Prostate gland (tissue), 2 donors: ENCODE results near the gene LIN28A. TPM values are rescaled to one million over a fixed set of nuclear protein-coding genes. Genes with fewer than 3 reads are reported as not detected.

Experiments used
- DNase-seq: peaks from one replicate; pipeline ENCODE4 v3.0.0-alpha.2; 2019; ENCODE audit warnings: low spot score
- H3K27ac ChIP-seq, 2 donors: fragments of 200-600 bp; sonication (generic); 2 replicates each; pipeline ENCODE4 v1.5.1; 2017 to 2019
- H3K27me3 ChIP-seq: fragments of 200-600 bp; sonication (generic); replicated peaks from 2 replicates; pipeline ENCODE4 v1.5.1; 2019; ENCODE audit not compliant: insufficient read depth
- H3K36me3 ChIP-seq, 2 donors: fragments of 200-600 bp; sonication (generic); 1 replicate in 1 of 2; 2 replicates in 1 of 2; pipeline versions ENCODE4 v1.5.1 to v1.8.1; 2017 to 2019
- H3K4me1 ChIP-seq: fragments of 200-600 bp; sonication (generic); replicated peaks from 2 replicates; pipeline ENCODE4 v1.5.1; 2019
- H3K4me3 ChIP-seq, 2 donors: fragments of 200-600 bp; sonication (generic); 2 replicates each; pipeline ENCODE4 v1.5.1; 2017 to 2019
- H3K9me3 ChIP-seq: fragments of 200-600 bp; sonication (generic); 2 replicates; pipeline ENCODE4 v1.5.1; 2017
- CTCF ChIP-seq, 4 experiments: fragments of 200-600 bp in 2 of 4; fragments of 450-650 bp in 2 of 4; sonication (generic) in 2 of 4; IDR thresholded peaks; 1 replicate in 3 of 4; 2 replicates in 1 of 4; pipeline ENCODE4 v1.5.1; 2016 to 2019; ENCODE audit warnings: antibody characterized with exemption in 4 of 4, mild to moderate bottlenecking in 2 of 4, moderate library complexity in 2 of 4
- POLR2A ChIP-seq: fragments of 450-650 bp; IDR thresholded peaks from one replicate; pipeline ENCODE4 v1.6.1; 2016; ENCODE audit warnings: antibody characterized with exemption, mild to moderate bottlenecking
- POLR2AphosphoS5 ChIP-seq: sonication (generic); formaldehyde crosslinking; IDR thresholded peaks from one replicate; pipeline ENCODE4 v1.6.1; 2017; ENCODE audit warnings: antibody characterized with exemption
- WGBS: methylation state at CpG from one replicate; pipeline ENCODE4 v1.1.5; 2018; 5-methylcytosine and 5-hydroxymethylcytosine counted together
- intact Hi-C: fragments of 100-400 bp; cut with DNase I; formaldehyde crosslinking; loops from one replicate; pipeline ENCODE4 v1.14.2; 2022
- total RNA-seq, 2 donors: library from RNA; depleted of rRNA; stranded (reverse); fragments of >200 nt; gene quantifications; one replicate each; pipeline ENCODE4 v1.1.0, GENCODE V29; 2016

LIN28A gene
- total RNA-seq, 2 donors from 2014 or later: 0.17 TPM; not detected in 1

GRCh38 chr1:26431979-26432695 is 21.5 kb downstream of the LIN28A start, which contains the start of gene DHDDS:
Gene DHDDS, plus strand, starts transcription at chr1:26432321. Its CDS starts 625 bp downstream, at chr1:26432946.
- peak; percentile 96 for DNase-seq
- intact Hi-C loops: loop anchor here (5.0 kb wide), 1 partner anchor 40 kb away; the partner anchor contains the start of gene HMGN2
- Histone ChIP-seq H3K9me3 (no peaks in the 10 kb centered on the region), H3K4me1 (peaks cover 6% of the 10 kb centered on the region), H3K27ac (peak within 1 kb of the TSS; percentile 66 to 75), H3K4me3 (peak within 1 kb of the TSS; percentile 50 to 52), H3K36me3 (no peaks in the 10 kb centered on the region), H3K27me3 (no peaks in the 10 kb centered on the region)
- TF ChIP-seq POLR2AphosphoS5: peak; percentile 100
- peak in 2 of 4 experiments; percentile 8 to 34 for TF ChIP-seq CTCF (IDR thresholded peaks at IDR 0.05)
- peak; percentile 76 for TF ChIP-seq POLR2A
- under 1% methylated on average over 44 of the region's 45 CpGs for WGBS

- TF ChIP-seq POLR2AphosphoS5 (no peak), CTCF (IDR thresholded peaks at IDR 0.05) (no peak), POLR2A (no peak)
- DNase-seq: no peak
- Histone ChIP-seq H3K9me3 (no peaks in the 10 kb centered on the region), H3K4me1 (peaks cover 6% of the 10 kb centered on the region), H3K27ac (peak overlapping the region in 1 of 2 donors; percentile 75), H3K27me3 (no peaks in the 10 kb centered on the region), H3K4me3 (peak overlapping the region; percentile 50 to 52), H3K36me3 (no peaks in the 10 kb centered on the region)
- intact Hi-C loops: loop anchor here (5.0 kb wide), 1 partner anchor 40 kb away; the partner anchor contains the start of gene HMGN2
- 30% methylated on average over 3 of the region's 3 CpGs for WGBS
Observed at GRCh38 chr1:26432793-26433192, 22.2 kb downstream of the LIN28A start.

- DNase-seq: no peak
- intact Hi-C loops: loop anchor here (5.0 kb wide), 1 partner anchor 38 kb away; the partner anchor contains the start of gene HMGN2
- H3K4me3 ChIP-seq: no peak overlapping the region
- peaks cover 0 to 9% of the 10 kb centered on the region in 2 donors for H3K36me3 ChIP-seq
- no peak overlapping the region for H3K27ac ChIP-seq
- peaks cover 6% of the 10 kb centered on the region for H3K4me1 ChIP-seq
- H3K27me3 ChIP-seq: no peaks in the 10 kb centered on the region
- no peak for TF ChIP-seq POLR2A
- TF ChIP-seq POLR2AphosphoS5: no peak
- no peak for TF ChIP-seq CTCF (IDR thresholded peaks at IDR 0.05)
- H3K9me3 ChIP-seq: no peaks in the 10 kb centered on the region
Observed at GRCh38 chr1:26434161-26434752, 23.6 kb downstream of the LIN28A start.

GRCh38 chr1:26438041-26438440 is 27.4 kb downstream of the LIN28A start:
- DNase-seq: no peak
- H3K27me3 ChIP-seq: no peaks in the 10 kb centered on the region
- TF ChIP-seq POLR2A (no peak), CTCF (IDR thresholded peaks at IDR 0.05) (no peak), POLR2AphosphoS5 (no peak)
- 97% methylated on average over 6 of the region's 6 CpGs for WGBS
- H3K9me3 ChIP-seq: no peaks in the 10 kb centered on the region
- intact Hi-C loops: no loop called here
- H3K4me3 ChIP-seq: no peak overlapping the region
- H3K4me1 ChIP-seq: peaks cover 2% of the 10 kb centered on the region
- peaks cover 0 to 14% of the 10 kb centered on the region in 2 donors for H3K36me3 ChIP-seq
- H3K27ac ChIP-seq: no peak overlapping the region
